Stimulated activated CD8-positive, alpha-beta memory T cell treated with anti-CD3 and anti-CD28 coated beads, Interleukin-7, amount 100 ng/mL, for 48 hours (primary cell): ENCODE results near the gene RAB11FIP3.
A peak's percentile ranks its signal among the peaks of the same experiment; 100 is the strongest.

Experiments used
- DNase-seq, 2 donors: peaks; one replicate each; pipeline ENCODE4 v3.0.0-alpha.2; 2020; ENCODE audit warnings: low read depth in 1 of 2; ENCODE audit errors: extremely low read depth in 1 of 2

Gene RAB11FIP3

DNA sequence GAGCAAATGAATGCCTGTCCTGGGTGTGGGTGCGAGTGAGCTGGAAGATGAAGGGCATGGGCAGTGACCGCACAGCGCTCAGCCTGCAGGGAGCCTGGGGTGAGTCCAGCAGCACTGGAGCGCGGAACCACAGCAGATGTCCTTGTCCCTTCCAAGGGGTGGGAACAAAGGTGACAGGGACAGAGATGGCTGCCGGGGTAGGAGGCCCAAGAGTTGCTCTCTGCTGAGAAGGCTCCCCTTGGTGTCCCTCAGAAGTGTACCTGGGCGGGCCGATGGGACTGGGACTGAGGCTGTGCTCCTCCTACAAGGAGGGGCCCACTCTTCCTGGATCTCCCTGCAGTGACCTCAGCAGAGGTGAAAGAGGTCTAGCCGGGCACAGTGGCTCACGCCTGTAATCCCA is 36.1 kb upstream of the RAB11FIP3 start:
- DNase-seq: no peak

DNA sequence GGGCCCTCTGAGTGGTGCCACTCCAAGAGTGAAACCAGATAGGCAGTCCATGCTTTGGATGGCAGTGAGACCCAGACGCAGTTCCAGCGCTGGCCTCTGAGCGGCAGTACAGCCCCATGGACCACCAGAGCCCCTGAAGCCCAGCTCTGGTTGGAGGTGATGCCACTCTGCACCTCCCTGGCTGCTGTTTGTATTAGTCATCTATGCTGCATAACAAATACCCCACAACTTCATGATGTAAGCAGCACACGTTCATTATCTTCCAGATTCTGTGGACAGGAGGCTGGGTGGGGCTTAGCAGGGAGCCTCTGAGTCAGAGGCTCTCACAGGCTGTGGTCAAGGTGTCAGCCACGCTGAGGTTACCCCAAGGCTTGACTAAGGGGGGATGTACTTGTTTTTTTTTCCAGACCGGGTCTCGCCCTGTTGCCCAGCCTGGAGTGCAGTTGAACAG is 33.5 kb upstream of the RAB11FIP3 start:
- peak; percentile 83 to 87 for DNase-seq

DNA sequence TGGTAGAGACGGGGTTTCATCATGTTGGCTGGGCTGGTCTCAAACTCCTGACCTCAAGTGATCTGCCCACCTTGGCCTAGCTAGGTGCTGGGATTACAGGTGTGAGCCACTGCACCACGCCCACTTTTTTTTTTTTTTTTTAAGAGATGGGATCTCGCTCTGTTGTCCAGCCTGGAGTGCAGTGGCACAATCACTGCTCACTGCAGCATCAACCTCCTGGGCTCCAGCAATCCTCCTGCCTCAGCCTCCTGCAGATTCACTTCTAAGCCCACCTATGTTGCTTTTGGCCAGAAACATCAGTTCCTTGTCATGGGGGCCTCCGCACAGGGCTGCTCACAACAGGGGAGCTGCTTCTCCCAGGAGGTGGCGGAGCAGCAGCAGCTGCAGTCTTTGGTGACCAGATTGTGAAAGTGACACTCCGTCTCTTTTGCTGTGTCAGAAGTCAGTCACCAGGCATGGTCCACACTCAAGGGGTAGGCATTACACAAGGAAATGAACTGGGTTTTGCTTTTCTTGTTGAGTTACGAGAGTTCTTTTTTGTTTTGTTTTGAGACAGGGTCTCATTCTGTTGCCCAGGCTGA is 32.9 kb upstream of the RAB11FIP3 start:
- DNase-seq: peak in 1 of 2 donors; percentile 48

DNA sequence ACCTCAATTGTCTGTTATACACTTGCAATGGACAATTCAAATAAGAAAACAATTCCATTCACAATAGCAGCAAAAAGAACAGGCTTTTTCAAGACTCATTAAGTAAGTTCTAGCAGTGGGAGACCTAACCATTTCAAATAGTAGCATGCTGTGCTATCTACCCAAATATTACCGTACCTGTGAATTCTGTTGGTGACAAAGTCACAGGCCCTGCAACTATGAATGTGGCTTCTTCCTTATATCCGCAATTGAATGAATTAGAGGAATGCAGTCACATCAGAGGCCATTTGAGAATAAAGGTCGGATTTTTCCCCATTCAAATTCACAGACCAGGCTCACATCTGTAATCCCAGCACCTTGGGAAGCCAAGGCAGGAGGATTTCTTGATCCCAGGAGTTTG is 29.2 kb upstream of the RAB11FIP3 start:
- no peak for DNase-seq

DNA sequence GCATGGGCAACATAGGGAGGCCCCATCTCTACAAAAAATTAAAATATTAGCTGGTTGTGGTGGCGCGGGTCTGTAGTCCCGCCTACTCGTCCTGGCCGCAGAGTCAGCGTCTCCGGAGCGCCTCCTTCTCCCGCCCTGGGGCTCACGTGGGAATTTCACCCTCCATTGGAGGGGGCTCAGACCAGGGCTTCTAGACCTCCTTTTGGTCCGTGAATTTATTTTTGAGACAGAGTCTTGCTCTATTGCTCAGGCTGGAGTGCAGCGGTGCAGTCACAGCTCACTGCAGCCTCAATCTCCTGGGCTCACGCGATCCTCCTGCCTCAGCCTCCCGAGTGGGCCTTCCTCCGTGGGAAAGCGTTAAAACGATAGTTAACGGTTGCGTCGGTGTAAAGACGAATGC is 28.8 kb upstream of the RAB11FIP3 start:
- no peak for DNase-seq

DNA sequence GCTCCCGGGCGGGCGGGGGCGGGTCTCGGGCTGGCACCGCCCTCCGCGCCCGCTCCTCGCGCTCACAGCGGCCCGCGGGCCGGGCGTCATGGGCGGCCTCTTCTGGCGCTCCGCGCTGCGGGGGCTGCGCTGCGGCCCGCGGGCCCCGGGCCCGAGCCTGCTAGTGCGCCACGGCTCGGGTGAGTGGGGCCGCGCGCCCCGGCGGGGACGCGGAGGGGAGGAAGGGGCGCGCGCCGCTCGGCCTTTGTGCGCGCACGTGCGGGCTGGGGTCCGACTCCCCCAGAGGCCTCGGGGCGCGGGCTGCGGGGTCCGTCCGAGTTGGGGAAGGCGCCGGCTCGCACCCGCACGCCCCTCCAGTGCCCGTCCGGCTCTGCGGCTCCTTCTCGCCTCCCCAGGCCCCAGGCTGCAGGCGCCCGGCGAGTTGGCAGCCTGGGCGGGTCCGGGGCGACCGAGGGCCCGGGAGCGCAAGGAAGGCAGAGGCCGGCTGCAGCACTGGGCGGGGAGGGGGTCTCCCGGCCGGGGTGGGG is 28.3 kb upstream of the RAB11FIP3 start, which contains the start of gene NME4:
TSS of gene NME4 (plus strand) at position 65 of the 527 bp plus-strand sequence. CDS start at position 89, 24 bp downstream.
- DNase-seq: no peak

DNA sequence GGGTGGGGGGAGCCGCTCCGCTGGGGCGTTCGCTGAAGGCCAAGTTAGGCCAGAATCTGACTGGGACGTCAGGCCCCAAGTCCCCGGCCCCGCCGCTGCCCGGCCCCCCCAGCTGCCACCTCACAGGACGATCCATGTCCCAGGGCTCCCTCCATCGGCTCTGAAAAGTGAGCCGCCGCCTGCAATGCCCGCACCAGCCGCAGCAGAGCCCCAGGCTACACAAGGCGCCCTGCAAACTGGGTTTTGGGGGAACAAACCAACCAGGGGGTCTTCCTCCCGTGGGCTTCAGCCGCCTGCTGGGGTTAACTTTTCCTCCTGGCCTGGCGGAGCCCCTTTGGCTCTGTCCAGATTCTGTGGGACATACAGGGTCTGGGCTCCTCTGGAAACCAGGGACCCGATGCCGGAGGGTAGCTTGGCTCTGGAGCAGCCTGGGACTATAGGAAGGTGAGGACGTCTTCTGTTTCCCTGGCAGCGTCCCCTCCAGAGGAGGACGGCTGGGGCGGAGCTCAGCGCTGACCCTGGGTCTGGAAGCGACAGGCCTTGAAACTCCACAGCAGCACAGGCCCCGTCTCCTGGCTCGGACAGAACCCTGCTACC is 27.6 kb upstream of the RAB11FIP3 start:
- DNase-seq: no peak

DNA sequence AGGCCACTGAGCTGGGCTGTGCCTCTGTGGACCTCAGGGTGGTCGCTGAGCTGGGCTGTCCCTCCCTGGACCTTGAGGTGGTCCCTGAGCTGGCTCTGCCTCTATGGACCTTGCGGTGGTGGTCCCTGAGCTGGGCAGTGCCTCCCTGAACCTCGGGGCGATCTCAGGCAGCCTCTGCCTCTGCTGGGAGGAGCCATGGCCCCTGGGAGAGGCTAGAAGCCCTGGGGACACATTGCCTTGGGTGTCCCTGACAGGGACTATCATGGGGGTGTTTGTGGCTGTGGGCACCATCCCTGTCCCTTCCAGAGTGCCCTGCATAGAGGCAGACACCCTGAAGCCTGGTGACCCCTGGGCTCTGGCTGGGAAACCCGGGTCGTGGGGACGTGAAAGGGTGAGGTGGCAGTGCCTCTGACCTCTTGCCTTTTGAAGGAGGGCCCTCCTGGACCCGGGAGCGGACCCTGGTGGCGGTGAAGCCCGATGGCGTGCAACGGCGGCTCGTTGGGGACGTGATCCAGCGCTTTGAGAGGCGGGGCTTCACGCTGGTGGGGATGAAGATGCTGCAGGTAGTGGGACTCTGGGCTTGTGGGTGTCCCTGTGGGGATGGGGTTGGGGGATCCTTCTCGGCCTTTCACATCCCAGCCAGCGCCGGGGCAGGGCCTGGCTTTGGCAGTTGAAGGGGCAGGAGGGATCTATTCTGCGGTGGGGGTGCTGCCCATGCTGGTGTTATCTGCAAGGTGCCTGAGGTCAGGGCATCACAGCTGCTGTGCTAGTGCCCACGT is 26.7 kb upstream of the RAB11FIP3 start:
- DNase-seq: no peak

DNA sequence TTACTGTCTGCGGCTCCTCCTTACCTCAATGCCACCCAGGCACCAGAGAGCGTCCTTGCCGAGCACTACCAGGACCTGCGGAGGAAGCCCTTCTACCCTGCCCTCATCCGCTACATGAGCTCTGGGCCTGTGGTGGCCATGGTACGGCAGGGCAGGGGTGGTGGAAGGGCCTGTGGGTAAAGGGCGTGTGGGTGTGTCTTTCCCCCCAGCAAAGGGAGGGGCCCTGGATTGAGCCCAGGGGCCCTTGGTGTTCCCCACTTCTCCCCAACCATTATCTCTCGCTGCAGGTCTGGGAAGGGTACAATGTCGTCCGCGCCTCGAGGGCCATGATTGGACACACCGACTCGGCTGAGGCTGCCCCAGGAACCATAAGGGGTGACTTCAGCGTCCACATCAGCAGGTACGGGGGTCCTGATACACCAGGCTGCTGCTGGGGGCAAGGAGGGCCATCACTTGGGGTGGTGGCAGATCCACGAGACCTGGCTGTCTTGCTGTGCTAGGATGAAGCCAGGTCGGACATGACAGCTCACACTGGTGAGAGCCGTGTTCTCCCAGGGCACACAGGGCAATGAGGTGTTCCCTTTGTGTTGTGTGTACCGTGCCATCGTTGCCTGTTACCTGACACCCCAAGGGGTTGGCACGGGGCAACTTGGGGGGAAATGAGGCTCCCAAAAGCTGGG is 26.0 kb upstream of the RAB11FIP3 start:
- no peak for DNase-seq

DNA sequence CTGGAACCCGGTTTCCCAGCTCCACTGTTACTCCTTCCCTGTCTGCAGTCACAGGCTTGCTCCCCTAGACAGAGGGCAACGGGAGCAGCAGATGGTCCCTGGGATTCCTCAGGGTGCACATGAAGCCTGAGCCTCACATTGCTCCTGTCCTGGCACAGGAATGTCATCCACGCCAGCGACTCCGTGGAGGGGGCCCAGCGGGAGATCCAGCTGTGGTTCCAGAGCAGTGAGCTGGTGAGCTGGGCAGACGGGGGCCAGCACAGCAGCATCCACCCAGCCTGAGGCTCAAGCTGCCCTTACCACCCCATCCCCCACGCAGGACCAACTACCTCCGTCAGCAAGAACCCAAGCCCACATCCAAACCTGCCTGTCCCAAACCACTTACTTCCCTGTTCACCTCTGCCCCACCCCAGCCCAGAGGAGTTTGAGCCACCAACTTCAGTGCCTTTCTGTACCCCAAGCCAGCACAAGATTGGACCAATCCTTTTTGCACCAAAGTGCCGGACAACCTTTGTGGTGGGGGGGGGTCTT is 25.3 kb upstream of the RAB11FIP3 start:
- no peak for DNase-seq

DNA sequence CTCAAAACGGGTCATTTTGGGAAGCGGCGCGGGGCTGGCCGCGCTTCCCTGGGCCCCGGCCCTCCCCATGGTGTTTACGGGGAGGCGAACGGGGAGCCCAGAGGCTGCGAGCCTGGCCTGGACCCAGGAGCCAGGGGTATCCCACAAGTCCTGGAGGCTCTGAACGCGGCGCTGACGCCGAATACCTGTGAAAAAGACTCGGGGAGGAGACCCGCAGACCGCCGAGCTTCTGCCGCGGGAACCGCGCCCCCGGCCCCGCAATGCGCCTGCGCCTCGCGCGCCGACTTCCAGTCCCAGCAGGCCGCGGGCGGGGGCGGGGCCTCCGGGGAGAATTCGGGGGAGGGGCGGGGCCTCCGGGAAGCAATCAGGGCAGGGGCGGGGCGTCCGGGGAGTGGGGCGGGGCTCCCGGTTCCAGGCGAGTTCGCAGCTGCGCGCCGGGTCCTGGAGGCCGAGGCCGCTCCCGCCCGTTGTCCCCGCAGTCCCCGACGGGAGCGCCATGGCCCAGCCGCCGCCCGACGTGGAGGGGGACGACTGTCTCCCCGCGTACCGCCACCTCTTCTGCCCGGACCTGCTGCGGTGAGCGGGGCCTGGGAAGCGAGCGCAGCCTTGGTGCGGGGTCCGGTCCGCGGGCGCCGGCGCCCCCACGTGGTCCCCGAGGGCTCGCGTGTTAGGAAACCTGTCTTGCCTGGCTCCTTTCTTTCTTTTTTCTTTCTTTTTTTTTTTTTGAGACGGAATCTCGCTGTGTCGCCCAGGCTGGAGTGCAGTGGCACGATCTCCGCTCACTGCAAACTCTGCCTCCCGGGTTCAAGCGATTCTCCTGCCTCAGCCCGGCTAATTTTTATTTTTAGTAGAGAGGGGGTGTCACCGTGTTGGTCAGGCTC is 23.7 kb upstream of the RAB11FIP3 start, which contains the start of gene DECR2:
TSS of gene DECR2 (plus strand) at position 418 of the 881 bp plus-strand sequence. CDS start at position 497, 79 bp downstream.
- DNase-seq: peak; percentile 95 to 97

DNA sequence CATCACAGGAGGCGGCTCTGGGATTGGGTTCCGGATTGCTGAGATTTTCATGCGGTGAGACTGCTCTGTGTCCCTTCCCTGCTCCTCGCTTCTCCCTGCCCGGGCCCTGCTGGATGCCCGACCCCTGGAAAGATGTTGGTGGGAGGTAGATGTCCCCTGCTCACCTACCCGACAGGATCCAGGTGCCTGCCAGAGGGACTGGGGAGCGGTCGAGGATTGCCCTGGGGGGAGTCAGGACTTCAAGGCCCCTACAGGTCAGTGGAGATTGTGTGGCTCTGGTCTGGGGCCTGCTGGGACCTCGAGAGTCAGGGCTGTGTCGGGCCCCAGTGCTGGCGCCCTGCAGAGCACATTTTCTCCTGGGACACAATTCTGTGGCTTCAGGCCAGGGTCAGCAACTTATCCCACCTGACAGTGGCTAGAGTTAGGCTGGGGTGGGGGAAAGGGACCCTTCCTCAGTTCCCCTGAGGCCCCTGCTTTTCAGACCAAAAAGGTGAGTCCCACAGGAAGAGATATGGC is 20.4 kb upstream of the RAB11FIP3 start:
- no peak for DNase-seq

DNA sequence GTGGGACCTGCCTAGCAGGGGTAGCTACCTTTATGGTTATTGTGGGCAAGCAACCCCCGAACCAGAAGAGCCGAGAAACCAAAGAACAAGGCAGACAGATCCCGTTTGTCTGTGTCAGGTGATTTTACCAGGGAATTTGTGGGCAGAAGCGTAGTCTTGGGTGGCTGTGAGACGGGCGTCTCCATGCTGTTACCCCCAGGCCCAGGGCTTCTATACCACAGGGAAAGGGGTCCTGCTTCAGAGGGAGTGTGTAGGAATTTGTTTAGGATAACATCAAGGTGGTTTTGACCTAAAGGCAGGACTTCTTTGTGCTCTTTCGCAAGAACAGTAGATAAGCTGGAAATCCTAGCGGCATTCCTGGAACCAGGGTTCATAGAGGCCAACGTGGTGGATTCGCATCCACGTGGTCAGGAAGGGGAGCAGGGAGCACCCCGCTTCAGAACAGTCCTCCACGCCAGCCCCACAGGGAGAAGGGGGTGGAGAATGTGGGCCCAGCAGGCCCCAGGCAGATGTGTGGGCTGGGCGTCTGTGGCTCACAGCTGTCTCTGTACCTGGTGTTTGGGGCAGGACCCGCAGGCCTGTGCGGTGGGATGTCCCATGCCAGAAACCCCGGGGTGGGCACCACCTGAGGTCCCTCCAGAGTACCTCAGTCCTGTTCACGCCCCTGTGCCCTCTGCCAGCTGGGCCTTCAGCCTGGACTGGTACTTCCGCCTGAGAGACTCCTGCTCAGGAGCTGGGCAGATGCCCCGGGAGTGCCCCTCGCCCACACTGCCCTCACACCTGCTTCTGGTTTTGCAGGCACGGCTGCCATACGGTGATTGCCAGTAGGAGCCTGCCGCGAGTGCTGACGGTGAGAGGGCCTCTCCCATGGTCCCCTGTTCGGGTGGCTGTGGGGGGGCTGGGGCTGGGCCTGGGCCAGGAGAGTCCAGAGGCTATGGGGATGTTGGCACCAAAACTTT is 19.6 kb upstream of the RAB11FIP3 start:
- no peak for DNase-seq

DNA sequence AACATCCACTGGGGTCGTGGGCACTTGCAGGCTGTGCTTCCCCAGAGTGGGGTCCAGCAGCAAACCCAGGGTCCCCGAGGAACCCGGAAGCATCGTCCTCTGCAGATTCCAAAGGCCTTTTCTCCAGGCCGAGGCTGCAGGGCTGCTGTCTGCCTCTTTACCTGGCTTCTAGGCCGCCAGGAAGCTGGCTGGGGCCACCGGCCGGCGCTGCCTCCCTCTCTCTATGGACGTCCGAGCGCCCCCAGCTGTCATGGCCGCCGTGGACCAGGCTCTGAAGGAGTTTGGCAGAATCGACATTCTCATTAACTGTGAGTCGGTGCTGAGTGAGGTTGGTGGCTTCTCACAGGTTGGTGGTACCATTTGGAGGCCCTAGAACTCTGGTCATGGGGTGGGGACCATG is 18.2 kb upstream of the RAB11FIP3 start:
- no peak for DNase-seq

DNA sequence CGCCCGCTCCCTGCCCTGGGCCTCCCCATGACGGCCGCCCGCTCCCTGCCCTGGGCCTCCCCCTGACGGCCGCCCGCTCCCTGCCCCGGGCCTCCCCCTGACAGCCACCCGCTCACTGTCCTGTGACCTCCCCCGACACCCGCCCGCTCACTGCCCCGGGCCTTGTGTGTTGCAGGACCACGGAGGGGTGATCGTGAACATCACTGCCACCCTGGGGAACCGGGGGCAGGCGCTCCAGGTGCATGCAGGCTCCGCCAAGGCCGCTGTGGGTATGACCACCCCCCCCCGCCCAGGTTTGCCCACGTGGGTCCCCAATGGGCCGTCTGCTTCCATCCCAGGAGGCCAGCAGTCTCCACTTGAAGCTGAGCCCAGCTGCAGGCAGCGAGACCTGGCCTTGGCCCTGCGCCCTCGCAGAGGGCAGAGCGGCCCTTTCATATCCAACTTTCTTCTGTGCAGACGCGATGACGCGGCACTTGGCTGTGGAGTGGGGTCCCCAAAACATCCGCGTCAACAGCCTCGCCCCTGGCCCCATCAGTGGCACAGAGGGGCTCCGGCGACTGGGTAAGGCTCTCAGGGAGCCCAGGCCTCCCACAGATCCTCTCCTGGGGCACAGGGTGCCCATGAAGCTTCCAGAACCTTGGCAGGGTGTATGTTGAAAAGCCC is 14.8 kb upstream of the RAB11FIP3 start:
- no peak for DNase-seq

DNA sequence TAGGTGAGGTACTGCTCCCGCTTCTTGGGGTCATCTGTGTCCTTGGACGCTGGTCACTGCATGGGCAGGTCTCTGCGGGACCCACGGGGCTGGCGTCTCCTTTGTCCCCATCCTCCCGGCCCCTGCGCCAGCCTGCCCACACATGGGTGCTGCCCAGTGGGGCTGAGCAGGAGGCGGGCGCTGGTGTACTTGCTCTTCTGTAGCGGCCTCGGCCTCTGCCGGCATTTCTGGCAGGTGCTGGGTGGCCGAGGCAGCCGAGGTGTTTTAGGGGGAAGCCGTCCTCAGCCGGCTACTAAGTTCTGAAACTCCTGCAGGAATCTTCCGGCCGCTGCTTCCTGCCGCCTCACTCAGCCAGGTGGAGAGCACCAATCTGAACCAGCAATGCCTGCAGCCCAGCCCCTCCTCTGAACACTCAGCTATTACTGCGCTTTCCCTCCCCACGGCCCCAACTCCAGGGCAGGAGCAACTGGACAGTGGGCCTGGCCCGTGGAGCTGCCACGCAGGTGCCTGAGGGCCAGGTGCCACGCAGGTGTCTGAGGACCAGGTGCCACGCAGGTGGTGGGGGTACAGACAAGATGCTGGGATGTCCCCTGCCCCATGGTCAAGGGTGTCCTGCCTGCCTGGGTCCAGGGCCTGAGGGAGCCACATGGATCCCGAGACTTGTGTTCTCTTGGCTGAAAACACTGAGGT is 13.7 kb upstream of the RAB11FIP3 start:
- no peak for DNase-seq

DNA sequence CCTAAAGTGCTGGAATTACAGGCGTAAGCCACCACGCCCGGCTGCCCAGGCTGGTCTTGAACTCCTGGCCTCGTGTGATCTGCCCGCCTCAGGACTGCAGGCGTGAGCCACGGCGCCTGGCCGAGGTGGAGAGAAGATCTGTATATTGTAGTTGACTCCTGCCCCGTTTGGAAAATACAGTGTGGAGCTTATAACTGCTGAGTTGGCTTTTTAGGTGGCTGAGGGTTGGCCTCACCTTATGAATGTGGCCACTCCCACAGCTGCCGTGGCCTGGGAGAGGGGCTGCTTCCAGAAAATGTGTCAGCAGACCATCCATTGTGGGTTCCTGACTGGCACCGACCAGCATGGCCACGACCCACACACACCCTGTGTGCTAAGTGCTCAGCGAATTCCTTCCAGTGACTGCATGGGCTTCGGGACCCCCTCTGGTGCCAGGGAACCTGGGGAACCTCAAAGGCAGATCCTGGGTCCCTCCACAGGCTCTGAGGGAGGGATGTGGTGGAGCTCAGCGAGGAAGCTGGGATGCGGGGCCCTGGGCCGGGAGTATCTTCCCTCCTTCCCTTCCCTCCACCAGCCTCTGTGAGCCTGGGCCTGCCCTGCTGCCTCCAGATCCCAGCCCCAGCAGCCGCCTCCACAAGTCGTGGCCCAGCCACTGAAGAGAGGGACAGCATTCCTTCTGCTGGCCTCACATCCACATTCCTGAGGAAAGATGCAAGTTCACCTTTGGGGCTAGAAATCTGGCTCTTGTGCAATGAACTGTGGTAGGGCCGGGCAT is 10.9 kb upstream of the RAB11FIP3 start:
- DNase-seq: no peak
